WERI-Rb-1 (cell line): ENCODE results near the gene MKS1.

ENCODE experiments used
- DNase-seq: peaks from one replicate; pipeline ENCODE4 v3.0.0-alpha.2; 2020
- H3K27ac ChIP-seq: fragments of 250-450 bp; sonication (Bioruptor Pico); 2 replicates; pipeline ENCODE4 v1.5.1; 2020; ENCODE audit warnings: mild to moderate bottlenecking, moderate library complexity
- H3K27me3 ChIP-seq: fragments of 250-450 bp; sonication (Bioruptor Pico); 2 replicates; pipeline ENCODE4 v1.5.1; 2021; ENCODE audit warnings: mild to moderate bottlenecking, low read depth, moderate library complexity; ENCODE audit not compliant: insufficient read depth, severe bottlenecking
- H3K36me3 ChIP-seq: fragments of 250-450 bp; sonication (Bioruptor Pico); 2 replicates; pipeline ENCODE4 v1.5.1; 2020; ENCODE audit warnings: mild to moderate bottlenecking, moderate library complexity
- H3K4me3 ChIP-seq: 2 replicates; pipeline ENCODE4 v1.5.1; 2011; ENCODE audit warnings: low read depth, mild to moderate bottlenecking, control low read depth, low read length
- H3K9me3 ChIP-seq: fragments of 250-450 bp; sonication (Bioruptor Pico); 2 replicates; pipeline ENCODE4 v1.5.1; 2021; ENCODE audit warnings: mild to moderate bottlenecking, moderate library complexity; ENCODE audit not compliant: severe bottlenecking
- TF ChIP-seq, protein P1 (sequence below): IDR thresholded peaks from 2 replicates; pipeline ENCODE4 v1.5.1; 2011; ENCODE audit warnings: low read depth, mild to moderate bottlenecking, control low read depth, inconsistent platforms, low read length

MKS1 gene

DNA sequence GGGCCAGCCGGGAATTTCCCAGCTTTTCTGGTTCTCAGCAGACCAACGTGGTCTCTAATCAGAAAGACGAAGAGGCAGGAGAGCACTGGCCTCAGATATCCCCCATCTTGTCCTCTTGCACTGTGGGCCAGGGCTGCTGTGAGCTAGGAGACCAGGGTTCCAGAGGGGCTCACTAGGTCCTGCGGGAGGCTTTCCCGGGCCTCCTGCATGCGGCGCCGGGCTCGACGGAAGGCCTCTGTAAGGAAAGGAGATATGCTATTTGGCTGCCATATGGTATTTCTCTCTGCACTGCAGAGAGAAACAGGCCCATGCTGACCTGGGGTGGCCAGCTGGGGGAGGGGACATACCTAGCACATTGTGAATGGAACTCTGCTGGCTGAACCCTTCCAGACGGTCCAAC, 13.1 kb downstream of the MKS1 start:
- DNase-seq: peak; percentile 59
- peaks cover 43% of the 10 kb centered on the region for H3K36me3 ChIP-seq
- peak overlapping the region; percentile 44 for H3K27ac ChIP-seq
- H3K27me3 ChIP-seq: no peaks in the 10 kb centered on the region
- H3K9me3 ChIP-seq: no peaks in the 10 kb centered on the region
- no peak overlapping the region for H3K4me3 ChIP-seq
- TF ChIP-seq, protein P1, sequence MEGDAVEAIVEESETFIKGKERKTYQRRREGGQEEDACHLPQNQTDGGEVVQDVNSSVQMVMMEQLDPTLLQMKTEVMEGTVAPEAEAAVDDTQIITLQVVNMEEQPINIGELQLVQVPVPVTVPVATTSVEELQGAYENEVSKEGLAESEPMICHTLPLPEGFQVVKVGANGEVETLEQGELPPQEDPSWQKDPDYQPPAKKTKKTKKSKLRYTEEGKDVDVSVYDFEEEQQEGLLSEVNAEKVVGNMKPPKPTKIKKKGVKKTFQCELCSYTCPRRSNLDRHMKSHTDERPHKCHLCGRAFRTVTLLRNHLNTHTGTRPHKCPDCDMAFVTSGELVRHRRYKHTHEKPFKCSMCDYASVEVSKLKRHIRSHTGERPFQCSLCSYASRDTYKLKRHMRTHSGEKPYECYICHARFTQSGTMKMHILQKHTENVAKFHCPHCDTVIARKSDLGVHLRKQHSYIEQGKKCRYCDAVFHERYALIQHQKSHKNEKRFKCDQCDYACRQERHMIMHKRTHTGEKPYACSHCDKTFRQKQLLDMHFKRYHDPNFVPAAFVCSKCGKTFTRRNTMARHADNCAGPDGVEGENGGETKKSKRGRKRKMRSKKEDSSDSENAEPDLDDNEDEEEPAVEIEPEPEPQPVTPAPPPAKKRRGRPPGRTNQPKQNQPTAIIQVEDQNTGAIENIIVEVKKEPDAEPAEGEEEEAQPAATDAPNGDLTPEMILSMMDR: no peak

DNA sequence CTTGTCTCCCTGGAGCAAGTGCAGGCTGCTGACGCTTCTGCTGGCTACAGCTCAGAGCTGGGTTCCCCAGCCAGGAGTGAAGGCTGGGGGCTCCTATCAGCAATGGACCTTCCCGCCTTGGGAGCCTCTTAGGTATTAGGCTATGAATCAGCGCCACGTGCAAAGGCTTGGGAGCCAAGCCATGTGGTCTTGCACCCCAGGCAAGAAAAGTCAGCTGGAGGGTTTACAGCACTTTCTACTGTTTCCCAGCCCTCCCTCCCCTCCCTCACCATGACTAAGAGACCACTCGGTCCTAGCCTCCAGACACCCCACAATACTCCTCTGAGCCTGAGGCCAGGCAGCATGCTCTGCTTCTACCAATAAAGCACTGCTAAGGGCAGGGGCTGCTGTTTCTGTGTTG, 14.3 kb downstream of the MKS1 start:
- Histone ChIP-seq H3K4me3 (no peak overlapping the region), H3K9me3 (no peaks in the 10 kb centered on the region), H3K27me3 (no peaks in the 10 kb centered on the region), H3K27ac (no peak overlapping the region), H3K36me3 (peaks cover 31% of the 10 kb centered on the region)
- TF ChIP-seq, protein P1: no peak
- no peak for DNase-seq

DNA sequence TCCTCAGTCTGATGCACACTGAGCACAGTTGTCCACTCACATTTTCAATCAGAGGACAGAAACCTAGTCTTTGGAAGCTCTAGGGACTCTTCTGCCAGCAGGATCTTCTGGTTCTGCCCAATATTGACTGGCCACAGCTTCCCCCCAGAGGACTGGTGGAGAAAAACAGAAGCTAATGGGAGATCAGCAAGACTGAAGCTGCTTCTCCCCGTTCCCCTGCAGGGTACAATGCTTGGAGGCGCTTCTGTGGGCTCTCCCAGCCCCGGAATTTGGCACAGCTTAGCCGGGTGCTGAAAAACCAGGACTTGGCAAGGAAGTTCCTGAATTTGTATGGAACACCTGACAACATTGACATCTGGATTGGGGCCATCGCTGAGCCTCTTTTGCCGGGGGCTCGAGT, 16.2 kb downstream of the MKS1 start:
- no peak overlapping the region for H3K4me3 ChIP-seq
- peaks cover 16% of the 10 kb centered on the region for H3K36me3 ChIP-seq
- H3K27me3 ChIP-seq: no peaks in the 10 kb centered on the region
- TF ChIP-seq, protein P1: no peak
- no peak overlapping the region for H3K27ac ChIP-seq
- no peaks in the 10 kb centered on the region for H3K9me3 ChIP-seq
- DNase-seq: no peak

DNA sequence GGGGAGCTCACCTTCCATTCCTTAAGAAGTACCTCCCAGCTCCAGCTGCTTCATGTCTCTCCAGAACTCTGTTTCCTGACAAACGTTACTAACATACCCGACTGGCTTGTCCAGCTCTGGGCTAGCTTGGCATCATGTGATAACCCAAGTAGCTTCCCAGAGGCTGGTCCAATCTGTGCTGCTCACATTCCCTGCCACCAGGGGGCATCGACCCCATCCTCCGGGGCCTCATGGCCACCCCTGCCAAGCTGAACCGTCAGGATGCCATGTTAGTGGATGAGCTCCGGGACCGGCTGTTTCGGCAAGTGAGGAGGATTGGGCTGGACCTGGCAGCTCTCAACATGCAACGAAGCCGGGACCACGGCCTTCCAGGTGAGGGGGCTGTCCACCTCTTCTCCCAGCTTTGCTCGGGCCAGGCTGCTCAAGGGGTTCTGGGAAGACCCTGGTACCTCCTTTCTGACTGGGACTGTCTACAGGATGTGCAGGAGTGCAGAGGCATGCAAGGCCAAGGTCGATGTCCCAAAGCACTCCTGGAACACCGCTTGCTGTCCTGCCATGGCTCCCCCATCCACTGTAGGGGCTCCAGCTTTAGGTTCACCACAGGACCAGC, 18.9 kb downstream of the MKS1 start:
- DNase-seq: peak; percentile 84
- Histone ChIP-seq H3K4me3 (no peak overlapping the region), H3K36me3 (no peaks in the 10 kb centered on the region; the same call in 1 of the 2 replicates), H3K27ac (no peak overlapping the region), H3K27me3 (no peaks in the 10 kb centered on the region), H3K9me3 (no peaks in the 10 kb centered on the region)
- TF ChIP-seq, protein P1: peak; percentile 89

DNA sequence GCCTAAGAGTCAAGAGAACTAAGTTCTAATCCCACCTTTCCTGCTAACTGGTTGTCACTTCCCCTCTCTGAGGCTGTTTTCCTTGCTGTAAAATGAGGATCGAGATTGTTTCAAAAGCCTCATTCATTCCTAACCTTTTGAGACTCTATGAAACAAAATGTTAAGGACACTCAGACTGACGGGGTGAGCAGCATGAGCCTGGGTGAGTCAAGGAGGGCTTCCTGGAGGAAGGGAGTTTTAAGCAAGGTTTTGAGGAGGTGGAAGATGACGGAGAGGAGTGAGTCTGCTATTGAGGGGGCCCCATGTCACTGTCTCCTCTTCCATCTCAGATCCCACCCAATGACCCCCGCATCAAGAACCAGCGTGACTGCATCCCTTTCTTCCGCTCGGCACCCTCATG, 22.4 kb downstream of the MKS1 start:
- H3K9me3 ChIP-seq: no peaks in the 10 kb centered on the region
- DNase-seq: no peak
- TF ChIP-seq, protein P1: no peak
- no peak overlapping the region for H3K4me3 ChIP-seq
- no peaks in the 10 kb centered on the region for H3K27me3 ChIP-seq
- H3K36me3 ChIP-seq: no peaks in the 10 kb centered on the region
- peak overlapping the region; percentile 54 for H3K27ac ChIP-seq

DNA sequence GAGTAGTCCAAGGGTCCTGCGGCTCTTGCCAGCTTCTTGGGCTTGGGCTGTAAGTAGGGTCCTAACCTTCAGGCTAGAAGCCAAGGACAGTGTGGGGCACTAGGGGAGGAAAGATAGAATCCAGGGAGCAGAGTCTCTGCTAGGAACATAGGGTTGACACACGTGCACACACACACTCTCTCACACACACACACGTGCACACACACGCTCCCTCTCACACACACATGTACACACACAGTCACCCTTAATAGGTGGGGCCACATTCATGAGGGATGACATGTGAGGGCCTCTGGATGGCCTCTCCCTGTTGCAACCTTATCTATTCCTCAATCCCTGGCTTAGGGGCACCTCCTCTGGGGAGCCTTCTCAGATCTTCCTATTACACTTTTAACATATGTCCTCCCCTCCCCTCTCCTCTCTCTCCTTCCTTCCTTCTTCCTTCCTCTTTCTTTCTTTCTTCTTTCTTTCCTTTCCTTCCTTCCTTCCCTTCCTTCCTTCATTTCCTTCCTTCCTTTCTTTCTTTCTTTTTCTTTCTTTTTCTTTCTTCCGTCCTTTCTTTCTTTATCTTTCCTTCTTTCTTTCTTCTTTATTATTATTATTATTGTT, 23.4 kb downstream of the MKS1 start:
- peak overlapping the region; percentile 54 for H3K27ac ChIP-seq
- no peak for DNase-seq

More for the DNA sequence above, 23.4 kb downstream of the MKS1 start:
- Histone ChIP-seq H3K27me3 (no peaks in the 10 kb centered on the region), H3K36me3 (no peaks in the 10 kb centered on the region), H3K9me3 (no peaks in the 10 kb centered on the region), H3K4me3 (no peak overlapping the region)
- TF ChIP-seq, protein P1: no peak
